Mesendoderm (in vitro differentiated cells): ENCODE results near the gene MMRN1.
"Not testable (repeated sequence)": the region's sequence is repeated elsewhere in the genome, so short reads cannot be mapped to it uniquely, and the experiment has no call there.

Source experiments
- DNase-seq: peaks from one replicate; pipeline ENCODE4 v3.0.0; 2013
- H2AK5ac ChIP-seq: 2 replicates; pipeline ENCODE4 v1.6.1; 2013; ENCODE audit warnings: low read length, inconsistent platforms
- H2BK120ac ChIP-seq: 2 replicates; pipeline ENCODE4 v1.6.1; 2013; ENCODE audit warnings: low read depth, mild to moderate bottlenecking, low read length, moderate library complexity, mixed read lengths
- H2BK15ac ChIP-seq: replicated peaks from 2 replicates; pipeline ENCODE4 v1.6.1; 2013; ENCODE audit warnings: low read depth, mild to moderate bottlenecking, moderate library complexity
- H2BK5ac ChIP-seq: 2 replicates; pipeline ENCODE4 v1.6.1; 2013; ENCODE audit warnings: low read length, inconsistent platforms
- H3K18ac ChIP-seq: 2 replicates; pipeline ENCODE4 v1.6.1; 2013; ENCODE audit warnings: mild to moderate bottlenecking, low read length, mixed read lengths
- H3K23ac ChIP-seq: one replicate; pipeline ENCODE4 v1.6.1; 2013; ENCODE audit warnings: low read length
- H3K27ac ChIP-seq: 2 replicates; pipeline ENCODE4 v1.5.1; 2013; ENCODE audit warnings: low read depth, mild to moderate bottlenecking, inconsistent platforms, low read length, moderate library complexity
- H3K27me3 ChIP-seq: 2 replicates; pipeline ENCODE4 v1.6.1; 2013; ENCODE audit warnings: low read length, control low read depth, mild to moderate bottlenecking, inconsistent platforms; ENCODE audit not compliant: insufficient read depth, poor library complexity
- H3K36me3 ChIP-seq: 2 replicates; pipeline ENCODE4 v1.6.1; 2013; ENCODE audit warnings: low read length, inconsistent platforms; ENCODE audit not compliant: control insufficient read depth, insufficient read depth
- H3K4ac ChIP-seq: one replicate; pipeline ENCODE4 v1.6.1; 2013; ENCODE audit warnings: low read depth, mild to moderate bottlenecking, low read length, moderate library complexity
- H3K4me1 ChIP-seq: 2 replicates; pipeline ENCODE4 v1.6.1; 2013; ENCODE audit warnings: low read depth, low read length, inconsistent platforms; ENCODE audit not compliant: control insufficient read depth
- H3K4me2 ChIP-seq: 2 replicates; pipeline ENCODE4 v1.6.1; 2013; ENCODE audit warnings: low read length
- H3K4me3 ChIP-seq: 2 replicates; pipeline ENCODE4 v1.5.1; 2013; ENCODE audit warnings: mild to moderate bottlenecking, low read length
- H3K56ac ChIP-seq: one replicate; pipeline ENCODE4 v1.6.1; 2013; ENCODE audit warnings: low read length
- H3K79me1 ChIP-seq: 2 replicates; pipeline ENCODE4 v1.6.1; 2013; ENCODE audit warnings: low read length, inconsistent platforms
- H3K79me2 ChIP-seq: 2 replicates; pipeline ENCODE4 v1.6.1; 2013; ENCODE audit warnings: mild to moderate bottlenecking, low read length; ENCODE audit not compliant: control insufficient read depth, insufficient read depth
- H3K9ac ChIP-seq: 2 replicates; pipeline ENCODE4 v1.6.1; 2013; ENCODE audit warnings: low read length, inconsistent platforms
- H4K5ac ChIP-seq: one replicate; pipeline ENCODE4 v1.6.1; 2013; ENCODE audit warnings: low read length
- H4K8ac ChIP-seq: one replicate; pipeline ENCODE4 v1.6.1; 2013; ENCODE audit warnings: low read depth, mild to moderate bottlenecking, control low read depth, low read length, moderate library complexity
- WGBS: extraction: QIAGEN DNeasy Blood & Tissue Kit; methylation state at CpG from one replicate; pipeline ENCODE4 v1.1.7; 2013; ENCODE audit warnings: low lambda C conversion rate, missing lambda C conversion rate; ENCODE audit not compliant: insufficient coverage; ENCODE audit errors: extremely low coverage; 5-methylcytosine and 5-hydroxymethylcytosine counted together

MMRN1 gene

DNA sequence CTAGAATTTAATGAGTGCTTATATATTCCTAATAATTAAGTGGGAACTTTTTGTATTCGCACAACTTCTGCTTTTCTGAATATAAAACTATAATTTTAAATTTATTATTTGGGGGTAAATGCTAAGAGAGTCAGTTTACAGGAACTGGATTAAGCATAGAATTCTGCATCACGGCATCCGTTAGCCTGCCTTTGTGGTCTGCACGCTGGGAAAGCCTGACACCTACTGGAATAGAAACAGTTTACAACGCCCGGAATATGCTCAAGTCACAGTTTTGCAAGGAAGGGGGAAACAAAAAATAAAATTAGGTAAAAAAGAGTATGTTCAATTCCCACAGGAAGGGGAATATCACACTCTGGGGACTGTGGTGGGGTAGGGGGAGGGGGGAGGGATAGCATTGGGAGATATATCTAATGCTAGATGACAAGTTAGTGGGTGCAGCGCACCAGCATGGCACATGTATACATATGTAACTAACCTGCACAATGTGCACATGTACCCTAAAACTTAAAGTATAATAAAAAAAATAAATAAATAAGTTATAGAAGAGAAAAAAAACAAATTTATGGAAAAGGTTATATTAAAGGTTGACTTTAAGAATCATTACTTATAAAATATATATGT, 7.3 kb downstream of the MMRN1 start:
- H2AK5ac ChIP-seq, H4K5ac ChIP-seq, H3K36me3 ChIP-seq, H2BK120ac ChIP-seq, H4K8ac ChIP-seq, H2BK5ac ChIP-seq, H3K4me2 ChIP-seq, H3K27me3 ChIP-seq, H3K4me1 ChIP-seq, H3K79me1 ChIP-seq, H3K18ac ChIP-seq, H3K27ac ChIP-seq, H3K79me2 ChIP-seq, H3K4ac ChIP-seq, H3K23ac ChIP-seq, H2BK15ac ChIP-seq, H3K4me3 ChIP-seq, H3K56ac ChIP-seq, H3K9ac ChIP-seq: not testable (repeated sequence)
- peak; percentile 61 for DNase-seq
- no CpG with 5 or more reads among the region's 7 CpGs for WGBS

GRCh38 chr4:89904524-89904923, 9.9 kb downstream of the MMRN1 start:
- Histone ChIP-seq H3K27ac (no peak overlapping the region), H3K79me1 (no peaks in the 10 kb centered on the region), H3K4me3 (no peak overlapping the region), H4K5ac (no peak overlapping the region), H4K8ac (no peak overlapping the region), H2AK5ac (no peak overlapping the region), H3K36me3 (no peaks in the 10 kb centered on the region), H2BK120ac (no peak overlapping the region), H3K56ac (no peak overlapping the region), H3K27me3 (no peaks in the 10 kb centered on the region), H3K4ac (no peak overlapping the region), H3K23ac (no peak overlapping the region), H2BK15ac (no peak overlapping the region), H3K4me1 (no peaks in the 10 kb centered on the region), H2BK5ac (no peak overlapping the region), H3K79me2 (no peaks in the 10 kb centered on the region), H3K18ac (no peak overlapping the region), H3K4me2 (no peak overlapping the region), H3K9ac (no peak overlapping the region)
- whole genome bisulfite sequencing, result no CpG with 5 or more reads among the region's 3 CpGs
- no peak for DNase-seq

DNA sequence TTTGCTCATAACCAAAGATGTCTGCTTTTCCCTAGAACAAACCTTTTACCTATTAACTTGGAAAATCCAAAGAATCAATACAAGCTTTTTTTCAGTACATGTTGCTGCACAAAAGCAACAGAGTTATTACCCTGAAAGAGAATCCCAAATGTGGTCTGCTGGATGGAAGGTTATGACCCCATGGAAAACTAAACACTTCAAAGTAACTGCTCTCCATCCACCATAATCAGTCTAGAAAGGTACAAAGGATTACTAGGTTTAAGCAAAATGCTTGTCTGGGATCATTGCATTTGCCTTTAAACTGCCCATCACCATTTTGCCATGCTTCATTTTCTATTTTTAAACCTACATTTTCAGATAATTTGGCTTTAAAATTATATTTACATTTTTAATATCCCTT, 11.7 kb downstream of the MMRN1 start:
- no peak overlapping the region for H2BK120ac ChIP-seq
- no peaks in the 10 kb centered on the region for H3K79me2 ChIP-seq
- H4K5ac ChIP-seq, result no peak overlapping the region
- H2AK5ac ChIP-seq, result no peak overlapping the region
- H3K18ac ChIP-seq, result no peak overlapping the region
- H3K27ac ChIP-seq, result no peak overlapping the region
- H3K9ac ChIP-seq, result no peak overlapping the region
- H3K56ac ChIP-seq, result no peak overlapping the region
- no peaks in the 10 kb centered on the region for H3K36me3 ChIP-seq
- H3K4me2 ChIP-seq, result no peak overlapping the region
- no peak overlapping the region for H2BK5ac ChIP-seq
- no peak for DNase-seq
- H3K27me3 ChIP-seq, result no peaks in the 10 kb centered on the region
- no peak overlapping the region for H3K4ac ChIP-seq
- H4K8ac ChIP-seq, result no peak overlapping the region
- no peak overlapping the region for H3K4me3 ChIP-seq
- no peak overlapping the region for H3K23ac ChIP-seq
- no peaks in the 10 kb centered on the region for H3K4me1 ChIP-seq
- peak overlapping the region; percentile 19 for H2BK15ac ChIP-seq
- no peaks in the 10 kb centered on the region for H3K79me1 ChIP-seq

DNA sequence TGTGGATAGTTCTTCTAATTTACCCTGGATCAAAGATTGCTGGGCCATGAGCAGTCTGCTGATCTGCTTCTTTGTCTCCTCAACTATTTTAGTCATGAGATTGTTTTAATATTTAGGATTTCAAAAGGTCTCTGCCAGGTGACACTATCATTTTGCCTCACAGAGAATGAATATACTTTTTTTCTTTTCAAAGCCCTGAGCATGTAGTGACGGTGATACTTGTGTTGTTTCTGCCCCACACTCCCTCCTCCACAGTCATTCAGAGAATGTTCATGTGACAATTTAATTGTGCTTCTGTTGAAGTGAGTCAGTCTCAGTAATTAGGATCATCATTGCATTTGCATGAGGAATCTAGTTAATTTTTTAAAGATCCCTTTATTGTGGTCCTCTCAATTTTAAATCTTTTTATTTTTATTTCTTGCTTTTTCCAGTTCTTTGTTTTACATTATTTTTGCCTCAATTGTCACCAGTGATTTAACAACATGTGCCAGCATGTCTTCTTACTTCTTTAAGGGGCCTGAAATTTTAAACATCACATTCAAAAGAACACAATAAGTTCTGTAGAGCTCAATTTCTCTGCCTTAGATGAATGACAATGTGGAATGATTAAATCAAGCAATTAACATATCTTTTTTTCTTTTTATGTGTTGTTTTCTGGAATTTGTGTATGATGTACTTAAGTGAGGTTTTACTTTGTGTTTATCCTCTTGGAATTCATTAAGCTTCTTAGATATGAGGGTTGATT, 12.3 kb downstream of the MMRN1 start:
- no peak overlapping the region for H3K9ac ChIP-seq
- peak overlapping the region; percentile 60 for H3K18ac ChIP-seq
- H3K36me3 ChIP-seq, result no peaks in the 10 kb centered on the region
- no peak overlapping the region for H3K27ac ChIP-seq
- no peak overlapping the region for H4K8ac ChIP-seq
- H3K27me3 ChIP-seq, result no peaks in the 10 kb centered on the region
- no peak overlapping the region for H4K5ac ChIP-seq
- H2BK15ac ChIP-seq, result no peak overlapping the region
- no peak overlapping the region for H2BK5ac ChIP-seq
- no peak overlapping the region for H2AK5ac ChIP-seq
- H2BK120ac ChIP-seq, result no peak overlapping the region
- no peak overlapping the region for H3K4me2 ChIP-seq
- H3K56ac ChIP-seq, result no peak overlapping the region
- no peak overlapping the region for H3K23ac ChIP-seq
- no peaks in the 10 kb centered on the region for H3K4me1 ChIP-seq
- WGBS, result no CpG with 5 or more reads among the region's 1 CpG
- no peaks in the 10 kb centered on the region for H3K79me1 ChIP-seq
- no peak overlapping the region for H3K4me3 ChIP-seq
- DNase-seq, result peak; percentile 27
- H3K79me2 ChIP-seq, result no peaks in the 10 kb centered on the region
- H3K4ac ChIP-seq, result no peak overlapping the region

DNA sequence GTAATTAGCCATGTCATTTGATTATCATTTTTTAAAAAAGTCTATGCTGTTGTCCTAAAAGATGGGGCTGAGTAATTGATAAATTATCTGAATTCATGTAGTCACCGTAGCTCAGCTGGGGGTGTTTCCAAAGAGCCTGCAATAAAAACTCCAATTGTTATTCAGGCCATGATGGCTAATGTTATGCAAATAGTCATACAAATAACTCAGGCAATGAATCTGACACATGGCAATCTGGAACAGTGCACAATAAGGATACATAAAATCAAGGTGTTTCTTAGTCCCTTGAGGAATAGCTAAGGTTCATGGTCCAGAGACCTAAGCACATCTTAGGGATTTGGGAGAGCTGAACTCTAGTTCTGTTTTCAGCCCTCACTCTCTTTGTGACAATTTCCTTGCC, 15.2 kb downstream of the MMRN1 start:
- WGBS, result no CpG with 5 or more reads among the region's 1 CpG
- no peaks in the 10 kb centered on the region for H3K79me2 ChIP-seq
- no peak overlapping the region for H3K23ac ChIP-seq
- no peak overlapping the region for H4K8ac ChIP-seq
- no peaks in the 10 kb centered on the region for H3K4me1 ChIP-seq
- H3K9ac ChIP-seq, result no peak overlapping the region
- no peak overlapping the region for H2AK5ac ChIP-seq
- no peak overlapping the region for H3K4me3 ChIP-seq
- H3K27ac ChIP-seq, result no peak overlapping the region
- H3K79me1 ChIP-seq, result no peaks in the 10 kb centered on the region
- no peak for DNase-seq
- no peak overlapping the region for H2BK5ac ChIP-seq
- H3K4me2 ChIP-seq, result no peak overlapping the region
- no peak overlapping the region for H3K56ac ChIP-seq
- H4K5ac ChIP-seq, result no peak overlapping the region
- no peak overlapping the region for H2BK120ac ChIP-seq
- no peak overlapping the region for H3K4ac ChIP-seq
- no peak overlapping the region for H3K18ac ChIP-seq
- no peak overlapping the region for H2BK15ac ChIP-seq
- no peaks in the 10 kb centered on the region for H3K27me3 ChIP-seq
- no peaks in the 10 kb centered on the region for H3K36me3 ChIP-seq

GRCh38 chr4:89913623-89914022, 19.0 kb downstream of the MMRN1 start:
- no peak overlapping the region for H3K4ac ChIP-seq
- H3K4me1 ChIP-seq, result peaks cover 5% of the 10 kb centered on the region
- no peaks in the 10 kb centered on the region for H3K27me3 ChIP-seq
- H3K18ac ChIP-seq, result no peak overlapping the region
- H3K56ac ChIP-seq, result no peak overlapping the region
- no peak overlapping the region for H2BK5ac ChIP-seq
- no peak overlapping the region for H4K8ac ChIP-seq
- no CpG with 5 or more reads among the region's 1 CpG for WGBS
- H3K4me3 ChIP-seq, result no peak overlapping the region
- H3K23ac ChIP-seq, result no peak overlapping the region
- DNase-seq, result no peak
- no peak overlapping the region for H4K5ac ChIP-seq
- H2BK120ac ChIP-seq, result no peak overlapping the region
- H3K27ac ChIP-seq, result no peak overlapping the region
- H3K79me2 ChIP-seq, result no peaks in the 10 kb centered on the region
- no peak overlapping the region for H3K9ac ChIP-seq
- no peak overlapping the region for H2BK15ac ChIP-seq
- no peaks in the 10 kb centered on the region for H3K36me3 ChIP-seq
- no peak overlapping the region for H3K4me2 ChIP-seq
- no peaks in the 10 kb centered on the region for H3K79me1 ChIP-seq
- no peak overlapping the region for H2AK5ac ChIP-seq
